ENCODE data around the gene PTPRD. TPM values are rescaled to one million over a fixed set of nuclear protein-coding genes. Genes with fewer than 3 reads are reported as not detected.

PTPRD gene
- total RNA-seq, 1 experiment from 2014 or later, result 0.02 TPM

DNA sequence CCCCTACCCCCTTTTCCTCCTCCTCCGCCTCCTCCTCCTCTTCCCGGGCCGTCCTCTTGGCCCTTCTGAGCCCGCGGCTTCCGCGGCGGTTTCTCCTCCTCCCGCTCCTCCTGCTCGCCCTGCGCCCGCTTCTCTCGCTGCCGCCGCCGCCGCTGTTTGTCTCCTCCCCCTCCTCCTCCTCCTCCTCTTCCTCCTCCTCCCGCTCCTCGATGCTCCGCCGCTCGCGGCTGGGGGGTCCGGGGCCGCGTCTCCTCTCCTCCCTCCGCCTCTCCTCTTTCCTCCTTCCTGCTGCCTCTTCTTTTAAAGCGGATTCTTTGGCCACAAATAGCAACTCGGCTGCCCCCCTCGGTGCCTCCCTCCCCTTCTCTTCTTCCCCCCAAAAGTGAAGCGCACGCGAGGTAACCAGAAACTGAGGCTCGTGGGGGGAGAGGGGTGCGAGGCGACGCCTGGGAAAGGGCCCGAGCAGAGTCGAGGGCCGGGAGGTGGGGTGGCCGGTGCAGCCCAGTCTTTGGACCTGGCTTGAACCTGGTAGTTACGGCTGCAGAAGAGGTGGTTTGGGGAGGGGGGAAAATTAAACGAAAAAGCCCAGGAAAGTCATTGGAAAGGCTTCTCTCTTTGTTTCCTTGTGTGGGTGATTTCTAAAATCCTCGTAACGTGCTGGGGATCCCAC, 1754.7 kb downstream of the PTPRD start:
- BruUV-seq (replicated peaks), result no TSS peak
- no peaks in the 10 kb centered on the region for H3K27me3 ChIP-seq (ENCODE audit: insufficient read depth, low read length)
- no peaks in the 10 kb centered on the region for H3K79me2 ChIP-seq (ENCODE audit: insufficient read depth, low read length)
- no peaks in the 10 kb centered on the region for H4K20me1 ChIP-seq (ENCODE audit: insufficient read depth)
- H3K9ac ChIP-seq (ENCODE audit: low read length), result no peak overlapping the region
- no peak overlapping the region for H3K27ac ChIP-seq (ENCODE audit: low read depth, low read length)
- no peak overlapping the region for H2AFZ ChIP-seq (ENCODE audit: low read depth, low read length, poor library complexity, severe bottlenecking)
- DNase-seq (ENCODE audit: low read depth, low spot score) (no peak), ATAC-seq (no peak)
- H3K4me3 ChIP-seq (replicated peaks in 1 of 2; ENCODE audit: low read depth in 1 of 2, low read length in 2 of 2), result no peak overlapping the region
- intact Hi-C loops (cut with micrococcal nuclease), result no loop called here
- H3K36me3 ChIP-seq (ENCODE audit: control insufficient read depth in 1 of 2, insufficient read depth in 2 of 2, low read length in 2 of 2), result no peaks in the 10 kb centered on the region
- H3K4me2 ChIP-seq (ENCODE audit: low read length), result no peak overlapping the region
- H3K9me2 ChIP-seq (ENCODE audit: insufficient read depth), result no peaks in the 10 kb centered on the region
- POLR2A ChIA-PET, result no interaction called here
- no peak for TF ChIP-seq EZH2 (IDR thresholded peaks at IDR 0.05)
- no peak for TF ChIP-seq ELF1 (IDR thresholded peaks at IDR 0.05; ENCODE audit: borderline replicate concordance, low read depth)
- no peak for TF ChIP-seq POLR2A (IDR thresholded peaks at IDR 0.05; ENCODE audit: borderline replicate concordance, extremely low read depth, insufficient read depth, insufficient read length)
- no peak for TF ChIP-seq YY1 (IDR thresholded peaks at IDR 0.05; ENCODE audit: extremely low read depth, insufficient replicate concordance, low read depth, low read length)
- no peak for TF ChIP-seq ZNF274 (IDR thresholded peaks at IDR 0.05; ENCODE audit: low read depth, low read length)
- TF ChIP-seq CBX3 (IDR thresholded peaks at IDR 0.05; ENCODE audit: low read depth), result no peak
- TF ChIP-seq ZFX (IDR thresholded peaks at IDR 0.05), result no peak
- TF ChIP-seq, protein P1, sequence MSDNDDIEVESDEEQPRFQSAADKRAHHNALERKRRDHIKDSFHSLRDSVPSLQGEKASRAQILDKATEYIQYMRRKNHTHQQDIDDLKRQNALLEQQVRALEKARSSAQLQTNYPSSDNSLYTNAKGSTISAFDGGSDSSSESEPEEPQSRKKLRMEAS (IDR thresholded peaks at IDR 0.05), result no peak
- no peaks in the 10 kb centered on the region for H3K4me1 ChIP-seq (ENCODE audit: control insufficient read depth in 1 of 2, insufficient read depth in 2 of 2, low read length in 2 of 2)
- H3K9me3 ChIP-seq (ENCODE audit: control insufficient read depth in 1 of 2, insufficient read depth in 1 of 2, low read depth in 1 of 2, low read length in 2 of 2), result peaks cover 3 to 21% of the 10 kb centered on the region in 2 experiments; a peak in 3 of 4 replicates
- RAD21 ChIA-PET (ENCODE audit: low non-redundant PET in 1 of 2, low total read pairs in 2 of 2, uncharacterized antibody in 2 of 2, unreplicated experiment in 2 of 2), result no interaction called here
- CTCF ChIA-PET, result no interaction called here

DNA sequence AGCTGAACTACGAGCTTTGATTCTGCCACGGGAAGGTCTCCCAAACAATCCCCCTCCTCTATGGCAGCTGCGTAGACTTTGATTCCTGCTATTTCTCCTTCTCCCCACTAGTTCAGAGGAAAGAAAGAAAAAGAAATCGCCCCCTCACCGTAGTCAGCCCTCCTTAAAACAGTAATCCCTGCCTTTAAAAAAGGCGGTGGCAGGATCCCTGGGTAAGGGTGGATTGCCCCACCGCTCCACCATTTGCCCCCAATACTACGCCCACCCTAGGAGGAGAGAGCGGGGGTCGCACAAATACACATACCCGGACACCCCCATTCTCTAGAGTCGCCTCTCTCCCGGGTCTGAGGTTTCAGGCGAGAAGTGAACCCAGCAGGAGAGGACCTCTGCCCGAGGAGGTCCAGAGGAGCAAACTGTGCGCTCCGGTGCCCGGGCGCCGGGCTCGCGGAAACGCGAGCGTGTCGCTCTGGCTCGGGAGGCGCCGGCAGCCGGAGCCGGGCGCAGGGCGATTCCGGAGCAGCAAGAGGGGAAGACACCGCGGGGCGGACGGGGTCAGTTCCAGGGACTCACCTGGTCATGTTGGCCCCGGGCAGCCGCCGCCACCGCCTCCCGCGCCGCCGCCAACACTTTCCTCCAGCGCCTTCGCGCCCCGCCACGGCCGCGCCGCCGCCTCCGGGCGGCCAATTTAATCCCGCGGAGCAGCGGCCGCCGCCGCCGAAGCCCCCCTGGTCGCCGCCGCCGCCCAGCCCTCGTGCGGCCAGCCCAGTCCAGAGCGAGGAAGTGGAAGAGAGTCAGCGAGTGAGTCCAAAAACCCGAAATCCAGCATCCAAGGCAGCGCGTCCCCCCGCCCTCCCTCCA, 1755.5 kb downstream of the PTPRD start:
- no peaks in the 10 kb centered on the region for H3K27me3 ChIP-seq (ENCODE audit: insufficient read depth, low read length)
- H3K4me3 ChIP-seq (replicated peaks in 1 of 2; ENCODE audit: low read depth in 1 of 2, low read length in 2 of 2), result no peak overlapping the region
- no TSS peak for BruUV-seq (replicated peaks)
- H4K20me1 ChIP-seq (ENCODE audit: insufficient read depth), result no peaks in the 10 kb centered on the region
- no peak overlapping the region for H3K4me2 ChIP-seq (ENCODE audit: low read length)
- ChIA-PET POLR2A (no interaction called here), RAD21 (ENCODE audit: low non-redundant PET in 1 of 2, low total read pairs in 2 of 2, uncharacterized antibody in 2 of 2, unreplicated experiment in 2 of 2) (no interaction called here), CTCF (no interaction called here)
- H3K4me1 ChIP-seq (ENCODE audit: control insufficient read depth in 1 of 2, insufficient read depth in 2 of 2, low read length in 2 of 2), result no peaks in the 10 kb centered on the region
- no peak overlapping the region for H3K27ac ChIP-seq (ENCODE audit: low read depth, low read length)
- H2AFZ ChIP-seq (ENCODE audit: low read depth, low read length, poor library complexity, severe bottlenecking), result no peak overlapping the region
- peaks cover 3 to 21% of the 10 kb centered on the region in 2 experiments; a peak in 3 of 4 replicates for H3K9me3 ChIP-seq (ENCODE audit: control insufficient read depth in 1 of 2, insufficient read depth in 1 of 2, low read depth in 1 of 2, low read length in 2 of 2)
- intact Hi-C loops (cut with micrococcal nuclease), result no loop called here
- no peaks in the 10 kb centered on the region for H3K36me3 ChIP-seq (ENCODE audit: control insufficient read depth in 1 of 2, insufficient read depth in 2 of 2, low read length in 2 of 2)
- DNase-seq (ENCODE audit: low read depth, low spot score), result no peak
- no peak for ATAC-seq
- H3K9ac ChIP-seq (ENCODE audit: low read length), result no peak overlapping the region
- H3K9me2 ChIP-seq (ENCODE audit: insufficient read depth), result no peaks in the 10 kb centered on the region
- H3K79me2 ChIP-seq (ENCODE audit: insufficient read depth, low read length), result no peaks in the 10 kb centered on the region
- TF ChIP-seq SP1 (IDR thresholded peaks at IDR 0.05; ENCODE audit: low read depth) (no peak), ZNF274 (IDR thresholded peaks at IDR 0.05; ENCODE audit: low read depth, low read length) (no peak), YY1 (IDR thresholded peaks at IDR 0.05; ENCODE audit: extremely low read depth, insufficient replicate concordance, low read depth, low read length) (no peak), EZH2phosphoT487 (IDR thresholded peaks at IDR 0.05; ENCODE audit: borderline replicate concordance) (no peak), TCF7L2 (IDR thresholded peaks at IDR 0.05; ENCODE audit: borderline replicate concordance, extremely low read depth, insufficient read depth, insufficient read length) (no peak), JUND (IDR thresholded peaks at IDR 0.05) (no peak), ZBTB33 (IDR thresholded peaks at IDR 0.05; ENCODE audit: extremely low read depth, insufficient replicate concordance, low read length) (no peak), EZH2 (IDR thresholded peaks at IDR 0.05) (no peak), EGR1 (IDR thresholded peaks at IDR 0.05; ENCODE audit: low read depth) (no peak), ZFX (IDR thresholded peaks at IDR 0.05) (no peak), ATF3 (IDR thresholded peaks at IDR 0.05) (no peak), CBX3 (IDR thresholded peaks at IDR 0.05; ENCODE audit: low read depth) (no peak), FOSL1 (IDR thresholded peaks at IDR 0.05; ENCODE audit: low read depth) (no peak), POLR2AphosphoS5 (IDR thresholded peaks at IDR 0.05; ENCODE audit: low read depth, low read length) (no peak), ELF1 (IDR thresholded peaks at IDR 0.05; ENCODE audit: borderline replicate concordance, low read depth) (no peak)
